ENCODE data around the gene GFOD2. TPM values are rescaled to one million over a fixed set of nuclear protein-coding genes. Genes with fewer than 3 reads are reported as not detected.

Gene GFOD2
- polyA plus RNA-seq, 3 donors: 3.7 to 9.4 (median 3.8) TPM

- no peaks in the 10 kb centered on the region for H3K27me3 Mint-ChIP-seq (ENCODE audit: low read depth in 3 of 3)
- no peaks in the 10 kb centered on the region for H3K27me3 ChIP-seq (ENCODE audit: control insufficient read depth in 2 of 2, insufficient read depth in 2 of 2, low read length in 2 of 2)
- no peak overlapping the region for H3K27ac ChIP-seq (ENCODE audit: low read depth in 1 of 2, low read length in 2 of 2)
- no peak overlapping the region for H2AFZ ChIP-seq (ENCODE audit: insufficient read depth, low read depth, low read length, poor library complexity, severe bottlenecking)
- no peaks in the 10 kb centered on the region for H4K20me1 ChIP-seq (ENCODE audit: insufficient read depth, low read length)
- no peak overlapping the region for H3K4me3 ChIP-seq (replicated peaks in 1 of 3; ENCODE audit: low read depth in 2 of 3, low read length in 3 of 3)
- no peak overlapping the region for H3K9ac ChIP-seq (ENCODE audit: insufficient read depth, low read length, poor library complexity, severe bottlenecking)
- H3K4me1 ChIP-seq (ENCODE audit: control insufficient read depth in 1 of 2, insufficient read depth in 2 of 2, low read length in 2 of 2): peaks cover 3 to 10% of the 10 kb centered on the region in 2 donors
- DNase-seq: no peak
- H3K79me2 ChIP-seq (ENCODE audit: insufficient read depth, low read length): peaks cover 5% of the 10 kb centered on the region
- WGBS (ENCODE audit: insufficient coverage): 93% methylated on average over 2 of the region's 4 CpGs
- no peak overlapping the region for H3K27ac Mint-ChIP-seq
- peaks cover 9 to 13% of the 10 kb centered on the region in 2 donors for H3K36me3 Mint-ChIP-seq
- H3K4me3 Mint-ChIP-seq: no peak overlapping the region
- peaks cover 11% of the 10 kb centered on the region for H3K4me1 Mint-ChIP-seq
- intact Hi-C loops (cut with micrococcal nuclease): no loop called here
- H3K4me2 ChIP-seq (replicated peaks; ENCODE audit: extremely low read depth, low read length, poor library complexity, severe bottlenecking): no peak overlapping the region
- peaks cover 0 to 11% of the 10 kb centered on the region in 2 donors for H3K9me3 ChIP-seq (replicated peaks in 1 of 2; ENCODE audit: control insufficient read depth in 1 of 2, insufficient read depth in 1 of 2, low read length in 2 of 2)
- peaks cover 0 to 14% (median 5%) of the 10 kb centered on the region in 7 donors for H3K9me3 Mint-ChIP-seq
- TF ChIP-seq CTCF (IDR thresholded peaks at IDR 0.05): no peak
- no peaks in the 10 kb centered on the region for H3K36me3 ChIP-seq (replicated peaks in 1 of 2; ENCODE audit: control insufficient read depth in 1 of 2, insufficient read depth in 2 of 2, low read length in 2 of 2)
Observed at GRCh38 chr16:67702130-67702529, 17.0 kb downstream of the GFOD2 start.

- intact Hi-C loops (cut with micrococcal nuclease): no loop called here
- H3K27me3 ChIP-seq (ENCODE audit: control insufficient read depth in 2 of 2, insufficient read depth in 2 of 2, low read length in 2 of 2): no peaks in the 10 kb centered on the region
- no peak overlapping the region for H2AFZ ChIP-seq (ENCODE audit: insufficient read depth, low read depth, low read length, poor library complexity, severe bottlenecking)
- H3K9ac ChIP-seq (ENCODE audit: insufficient read depth, low read length, poor library complexity, severe bottlenecking): no peak overlapping the region
- H3K27ac ChIP-seq (ENCODE audit: low read depth in 1 of 2, low read length in 2 of 2): no peak overlapping the region
- Mint-ChIP-seq H3K9me3 (peaks cover 0 to 14% (median 5%) of the 10 kb centered on the region in 7 donors), H3K27ac (no peak overlapping the region), H3K36me3 (peaks cover 11 to 13% of the 10 kb centered on the region in 2 donors), H3K27me3 (ENCODE audit: low read depth in 3 of 3) (no peaks in the 10 kb centered on the region), H3K4me1 (peaks cover 16% of the 10 kb centered on the region), H3K4me3 (no peak overlapping the region)
- H3K4me3 ChIP-seq (replicated peaks in 1 of 3; ENCODE audit: low read depth in 2 of 3, low read length in 3 of 3): no peak overlapping the region
- H3K36me3 ChIP-seq (replicated peaks in 1 of 2; ENCODE audit: control insufficient read depth in 1 of 2, insufficient read depth in 2 of 2, low read length in 2 of 2): no peaks in the 10 kb centered on the region
- no peak for DNase-seq
- H3K9me3 ChIP-seq (replicated peaks in 1 of 2; ENCODE audit: control insufficient read depth in 1 of 2, insufficient read depth in 1 of 2, low read length in 2 of 2): peaks cover 0 to 11% of the 10 kb centered on the region in 2 donors
- H3K4me1 ChIP-seq (ENCODE audit: control insufficient read depth in 1 of 2, insufficient read depth in 2 of 2, low read length in 2 of 2): peaks cover 3 to 14% of the 10 kb centered on the region in 2 donors
- peaks cover 2% of the 10 kb centered on the region for H3K79me2 ChIP-seq (ENCODE audit: insufficient read depth, low read length)
- no peaks in the 10 kb centered on the region for H4K20me1 ChIP-seq (ENCODE audit: insufficient read depth, low read length)
- TF ChIP-seq CTCF (IDR thresholded peaks at IDR 0.05): no peak
- no CpG with 5 or more reads among the region's 1 CpG for WGBS (ENCODE audit: insufficient coverage)
- no peak overlapping the region for H3K4me2 ChIP-seq (replicated peaks; ENCODE audit: extremely low read depth, low read length, poor library complexity, severe bottlenecking)
Observed at GRCh38 chr16:67701420-67701819, 17.7 kb downstream of the GFOD2 start.
